HCT116 (cell line): Measurements from ENCODE around the gene EZH1. TPM values are rescaled to one million over a fixed set of nuclear protein-coding genes. Genes with fewer than 3 reads are reported as not detected.
A peak's percentile ranks its signal among the peaks of the same experiment; 100 is the strongest.

ENCODE experiments used
- ATAC-seq: fragments of 200-7000 bp; cut with Tn5 transposase; 2 replicates; pipeline ENCODE4 v1.9.1; 2020; ENCODE audit warnings: mild to moderate bottlenecking, moderate library complexity
- BruUV-seq: library from RNA; stranded (reverse); fragments of 400-500 nt; replicated peaks from 2 replicates; lab custom pipeline; 2021; lab: Mats Ljungman, UMichigan
- CTCF ChIA-PET: fragments of 300-600 bp; sonication (Branson Sonifier 250); formaldehyde crosslinking; loops from one replicate; lab custom pipeline; 2021; ENCODE audit warnings: antibody characterized with exemption; lab: Charles Lee
- POLR2A ChIA-PET: fragments of 300-600, 350-600 bp; sonication (Branson Sonifier 250); formaldehyde crosslinking; loops from one replicate; lab custom pipeline; 2021; ENCODE audit warnings: antibody characterized with exemption; lab: Charles Lee
- RAD21 ChIA-PET, 2 experiments: fragments of 300-600 bp; sonication (Branson Sonifier 250); formaldehyde crosslinking; loops; one replicate each; lab custom pipeline; 2023; ENCODE audit warnings: low total read pairs in 2 of 2; ENCODE audit not compliant: uncharacterized antibody in 2 of 2, unreplicated experiment in 2 of 2, low non-redundant PET in 1 of 2; lab: Charles Lee
- DNase-seq: peaks from one replicate; pipeline ENCODE4 v3.0.0-alpha.2; 2010; ENCODE audit warnings: low read depth, low spot score
- H2AFZ ChIP-seq: fragments of 200-600 bp; shearing (Covaris generic), sonication (generic); 2 replicates; pipeline ENCODE4 v1.6.1; 2017; ENCODE audit warnings: low read depth, mixed run types, mixed read lengths, antibody characterized with exemption, low read length; ENCODE audit not compliant: poor library complexity, severe bottlenecking
- H3K27ac ChIP-seq: 2 replicates; pipeline ENCODE4 v1.5.1; 2012; ENCODE audit warnings: low read depth, low read length
- H3K27me3 ChIP-seq: fragments of 200-600 bp; sonication (generic); 2 replicates; pipeline ENCODE4 v1.6.1; 2016; ENCODE audit warnings: mixed run types, low read length, mixed read lengths; ENCODE audit not compliant: insufficient read depth
- H3K36me3 ChIP-seq, 2 experiments: fragments of 200-500 bp in 1 of 2; fragments of 200-600 bp in 1 of 2; sonication (Bioruptor generic) in 1 of 2; sonication (generic) in 1 of 2; 2 replicates each; pipeline versions ENCODE4 v1.5.1 to v1.6.1; 2014 to 2016; ENCODE audit warnings: low read length in 2 of 2, inconsistent platforms in 1 of 2, mixed read lengths in 1 of 2, mixed run types in 1 of 2; ENCODE audit not compliant: insufficient read depth in 2 of 2, control insufficient read depth in 1 of 2
- H3K4me1 ChIP-seq, 2 experiments: fragments of 200-600 bp in 1 of 2; sonication (generic) in 1 of 2; 2 replicates each; pipeline versions ENCODE4 v1.5.1 to v1.6.1; 2012 to 2017; ENCODE audit warnings: low read length in 2 of 2, inconsistent platforms in 1 of 2, mild to moderate bottlenecking in 1 of 2, mixed read lengths in 1 of 2, mixed run types in 1 of 2, moderate library complexity in 1 of 2; ENCODE audit not compliant: insufficient read depth in 2 of 2, control insufficient read depth in 1 of 2
- H3K4me2 ChIP-seq: fragments of 200-600 bp; sonication (generic); 2 replicates; pipeline ENCODE4 v1.6.1; 2017; ENCODE audit warnings: mixed run types, low read length, mixed read lengths
- H3K4me3 ChIP-seq, 2 experiments: fragments of 200-600 bp in 1 of 2; sonication (generic) in 1 of 2; replicated peaks in 1 of 2; 2 replicates each; pipeline ENCODE4 v1.5.1; 2011 to 2016; ENCODE audit warnings: low read length in 2 of 2, control low read depth in 1 of 2, low read depth in 1 of 2, mild to moderate bottlenecking in 1 of 2, mixed read lengths in 1 of 2, mixed run types in 1 of 2
- H3K79me2 ChIP-seq: fragments of 200-600 bp; sonication (generic); 2 replicates; pipeline ENCODE4 v1.6.1; 2017; ENCODE audit warnings: mild to moderate bottlenecking, mixed run types, low read length, moderate library complexity, mixed read lengths; ENCODE audit not compliant: insufficient read depth
- H3K9ac ChIP-seq: fragments of 200-600 bp; sonication (generic); 2 replicates; pipeline ENCODE4 v1.6.1; 2016; ENCODE audit warnings: low read length, mixed read lengths
- H3K9me2 ChIP-seq: fragments of 200-600 bp; sonication (generic), shearing (Covaris generic); 2 replicates; pipeline ENCODE4 v1.6.1; 2017; ENCODE audit warnings: mixed run types, mild to moderate bottlenecking, moderate library complexity; ENCODE audit not compliant: insufficient read depth
- H3K9me3 ChIP-seq, 2 experiments: fragments of 200-500 bp in 1 of 2; fragments of 200-600 bp in 1 of 2; sonication (Bioruptor generic) in 1 of 2; sonication (generic) in 1 of 2; 2 replicates each; pipeline ENCODE4 v1.6.1; 2014 to 2017; ENCODE audit warnings: low read length in 2 of 2, mixed read lengths in 2 of 2, inconsistent platforms in 1 of 2, low read depth in 1 of 2, mild to moderate bottlenecking in 1 of 2, mixed run types in 1 of 2, moderate library complexity in 1 of 2; ENCODE audit not compliant: control insufficient read depth in 1 of 2, insufficient read depth in 1 of 2
- H4K20me1 ChIP-seq: fragments of 200-600 bp; sonication (generic), shearing (Covaris generic); 2 replicates; pipeline ENCODE4 v1.6.1; 2017; ENCODE audit warnings: mixed run types, mild to moderate bottlenecking, moderate library complexity; ENCODE audit not compliant: insufficient read depth
- ATF3 ChIP-seq: IDR thresholded peaks from 2 replicates; pipeline ENCODE4 v1.6.1; 2012
- CEBPB ChIP-seq: IDR thresholded peaks from 2 replicates; pipeline ENCODE4 v1.6.1; 2012; ENCODE audit warnings: low read depth
- CTCF ChIP-seq, 3 experiments: fragments of 200-600 bp in 1 of 3; sonication (generic) in 1 of 3; IDR thresholded peaks in 2 of 3; conservative IDR thresholded peaks in 1 of 3; 2 replicates each; pipeline ENCODE4 v1.5.1; 2012 to 2017; ENCODE audit warnings: low read depth in 2 of 3, low read length in 2 of 3, antibody characterized with exemption in 1 of 3, borderline replicate concordance in 1 of 3, control low read depth in 1 of 3, mild to moderate bottlenecking in 1 of 3, mixed read lengths in 1 of 3, mixed run types in 1 of 3, moderate library complexity in 1 of 3; ENCODE audit not compliant: insufficient read depth in 1 of 3
- EGR1 ChIP-seq: IDR thresholded peaks from 2 replicates; pipeline ENCODE4 v1.6.1; 2012; ENCODE audit warnings: low read depth
- ELF1 ChIP-seq: IDR thresholded peaks from 2 replicates; pipeline ENCODE4 v1.6.1; 2012; ENCODE audit warnings: low read depth, borderline replicate concordance
- EZH2 ChIP-seq: fragments of 200-600 bp; sonication (generic); IDR thresholded peaks from 2 replicates; pipeline ENCODE4 v1.6.1; 2017; ENCODE audit warnings: antibody characterized with exemption, mixed run types
- EZH2phosphoT487 ChIP-seq: fragments of 200-600 bp; IDR thresholded peaks from 2 replicates; pipeline ENCODE4 v1.6.1; 2018; ENCODE audit warnings: antibody characterized with exemption, borderline replicate concordance
- JUND ChIP-seq: IDR thresholded peaks from 2 replicates; pipeline ENCODE4 v1.6.1; 2012
- MAX ChIP-seq: IDR thresholded peaks from 2 replicates; pipeline ENCODE4 v1.6.1; 2012
- POLR2AphosphoS5 ChIP-seq: IDR thresholded peaks from 2 replicates; pipeline ENCODE4 v1.6.1; 2011; ENCODE audit warnings: mild to moderate bottlenecking, low read depth, low read length, moderate library complexity
- RAD21 ChIP-seq: IDR thresholded peaks from 2 replicates; pipeline ENCODE4 v1.6.1; 2012; ENCODE audit warnings: low read depth, mild to moderate bottlenecking
- REST ChIP-seq: IDR thresholded peaks from 2 replicates; pipeline ENCODE4 v1.6.1; 2012; ENCODE audit warnings: low read depth
- SIN3A ChIP-seq: IDR thresholded peaks from 2 replicates; pipeline ENCODE4 v1.6.1; 2012; ENCODE audit warnings: low read depth
- SP1 ChIP-seq: IDR thresholded peaks from 2 replicates; pipeline ENCODE4 v1.6.1; 2012; ENCODE audit warnings: low read depth
- SRF ChIP-seq: IDR thresholded peaks from 2 replicates; pipeline ENCODE4 v1.6.1; 2012; ENCODE audit warnings: low read depth
- TCF7L2 ChIP-seq: IDR thresholded peaks from 2 replicates; pipeline ENCODE4 v1.7.0; 2011; ENCODE audit warnings: borderline replicate concordance, inconsistent platforms; ENCODE audit not compliant: insufficient read depth, insufficient read length; ENCODE audit errors: extremely low read depth
- YY1 ChIP-seq: IDR thresholded peaks from 2 replicates; pipeline ENCODE4 v1.6.1; 2011; ENCODE audit warnings: low read length, low read depth, moderate library complexity, mild to moderate bottlenecking; ENCODE audit not compliant: insufficient replicate concordance; ENCODE audit errors: extremely low read depth
- ZFX ChIP-seq: fragments of 450-650 bp; IDR thresholded peaks from 2 replicates; pipeline ENCODE4 v1.6.1; 2017
- ZNF274 ChIP-seq: fragments of 200-500 bp; sonication (Bioruptor generic); IDR thresholded peaks from 2 replicates; pipeline ENCODE4 v1.6.1; 2014; ENCODE audit warnings: mild to moderate bottlenecking, low read depth, low read length, inconsistent platforms
- intact Hi-C: fragments of 100-400 bp; cut with micrococcal nuclease; formaldehyde crosslinking; loops from 2 replicates; pipeline ENCODE4 v1.10.0; 2022
- total RNA-seq: library from RNA; stranded (reverse); gene quantifications from one replicate; pipeline ENCODE4 v1.2.1, GENCODE V29; 2021; ENCODE audit not compliant: unreplicated experiment

EZH1 gene
- total RNA-seq, 1 experiment from 2014 or later, result 29.3 TPM

GRCh38 chr17:42677921-42678781 lies 66.7 kb downstream of the EZH1 start:
- DNase-seq, result peak; percentile 96
- ChIA-PET CTCF (interaction anchor here (0.8 to 6.4 kb wide), 9 partner anchors 11 to 123 kb away, joined by 3 to 136 read pairs (median 5); partner anchors contain the start of genes PSMC3IP, RETREG3, TUBG1 and TUBG2), RAD21 (interaction anchor here (1.0 to 3.8 kb wide), 5 partner anchors 60 to 100 kb away, joined by 3 to 25 read pairs (median 6); partner anchors contain the start of genes PSMC3IP (in 2 of the 2), RETREG3 (in 1 of the 2) and TUBG1 (in 1 of the 2)), POLR2A (interaction anchor here (0.6 to 3.6 kb wide), 10 partner anchors 9 to 142 kb away, joined by 3 to 16 read pairs (median 4); partner anchors contain the start of genes NAGLU, PSMC3IP, RETREG3 and TUBG1)
- Histone ChIP-seq H3K79me2 (peaks cover 33% of the 10 kb centered on the region), H3K27me3 (no peaks in the 10 kb centered on the region), H3K9ac (peak overlapping the region; percentile 76), H4K20me1 (no peaks in the 10 kb centered on the region), H3K4me3 (peak overlapping the region; percentile 62 to 75), H3K9me3 (no peaks in the 10 kb centered on the region), H3K4me1 (peaks cover 41 to 81% of the 10 kb centered on the region in 2 experiments), H3K9me2 (no peaks in the 10 kb centered on the region), H2AFZ (no peak overlapping the region), H3K4me2 (peak overlapping the region; percentile 85), H3K27ac (peak overlapping the region; percentile 96), H3K36me3 (peaks cover 2 to 3% of the 10 kb centered on the region in 2 experiments; a peak in 3 of 4 replicates)
- intact Hi-C loops, result loop anchor here (2.0 to 5.0 kb wide), 2 partner anchors 56 to 69 kb away; partner anchors contain the start of genes RETREG3 and TUBG1
- BruUV-seq, result TSS peak; percentile 97
- peak; percentile 46 for ATAC-seq
- TF ChIP-seq YY1, result no peak
- no peak for TF ChIP-seq EZH2phosphoT487
- TF ChIP-seq ZFX, result 0 out of 2 replicates have a peak, but pooled peaks have one; percentile 28
- TF ChIP-seq SRF, result no peak
- TF ChIP-seq TCF7L2, result peak; percentile 41
- TF ChIP-seq SP1, result peak; percentile 60; the same call in 1 of the 2 replicates
- peak; percentile 85 for TF ChIP-seq SIN3A
- TF ChIP-seq ELF1, result no peak
- TF ChIP-seq CTCF (IDR thresholded peaks at IDR 0.05 in 2 of 3, conservative IDR thresholded peaks at IDR 0.05 in 1 of 3; ENCODE audit: borderline replicate concordance in 1 of 3, insufficient read depth in 1 of 3, low read depth in 2 of 3, low read length in 2 of 3), result no peak
- TF ChIP-seq ATF3, result no peak
- peak; percentile 86 for TF ChIP-seq MAX
- TF ChIP-seq EZH2, result no peak
- TF ChIP-seq REST, result no peak
- peak; percentile 84 for TF ChIP-seq POLR2AphosphoS5
- TF ChIP-seq RAD21, result no peak
- TF ChIP-seq ZNF274, result no peak
- no peak for TF ChIP-seq CEBPB
- TF ChIP-seq EGR1, result 0 out of 2 replicates have a peak, but pooled peaks have one; percentile 27
- no peak; the same call in 1 of the 2 replicates for TF ChIP-seq JUND
